Lung (tissue), 12 donors: Measurements from ENCODE around the gene CHN2. TPM values are rescaled to one million over a fixed set of nuclear protein-coding genes. Genes with fewer than 3 reads are reported as not detected.

Source experiments
- ATAC-seq: fragments of 200-7000 bp; cut with Tn5 transposase; one replicate; pipeline ENCODE4 v1.9.1; 2020; ENCODE audit warnings: moderate number of reproducible peaks; ENCODE audit not compliant: insufficient read depth, low FRiP score
- DNase-seq, 3 donors: peaks; one replicate each; pipeline ENCODE4 v3.0.0-alpha.2; 2013 to 2017
- H3K27ac ChIP-seq, 2 donors: one replicate each; pipeline ENCODE4 v1.5.1; 2013; ENCODE audit warnings: mild to moderate bottlenecking in 2 of 2, moderate library complexity in 2 of 2, control low read depth in 1 of 2, inconsistent platforms in 1 of 2, low read depth in 1 of 2, low read length in 1 of 2
- H3K27me3 ChIP-seq, 3 donors: one replicate each; pipeline ENCODE4 v1.5.1; 2013; ENCODE audit warnings: low read length in 2 of 3; ENCODE audit not compliant: control insufficient read depth in 3 of 3, insufficient read depth in 3 of 3
- H3K36me3 ChIP-seq, 4 donors: one replicate each; pipeline ENCODE4 v1.5.1; 2013; ENCODE audit warnings: low read length in 4 of 4, mild to moderate bottlenecking in 1 of 4, moderate library complexity in 1 of 4; ENCODE audit not compliant: control insufficient read depth in 4 of 4, insufficient read depth in 4 of 4
- H3K4me1 ChIP-seq, 5 donors: one replicate each; pipeline ENCODE4 v1.5.1; 2013; ENCODE audit warnings: low read length in 5 of 5, mild to moderate bottlenecking in 2 of 5, moderate library complexity in 1 of 5; ENCODE audit not compliant: control insufficient read depth in 5 of 5, insufficient read depth in 5 of 5
- H3K4me3 ChIP-seq: one replicate; pipeline ENCODE4 v1.5.1; 2013; ENCODE audit warnings: mild to moderate bottlenecking, control low read depth, moderate library complexity
- H3K9ac ChIP-seq, 2 donors: one replicate each; pipeline ENCODE4 v1.5.1; 2013; ENCODE audit warnings: low read length in 2 of 2, control low read depth in 1 of 2; ENCODE audit not compliant: insufficient read depth in 1 of 2
- H3K9me3 ChIP-seq, 4 donors: one replicate each; pipeline ENCODE4 v1.5.1; 2013; ENCODE audit warnings: low read length in 3 of 4, mild to moderate bottlenecking in 1 of 4, moderate library complexity in 1 of 4; ENCODE audit not compliant: control insufficient read depth in 4 of 4, insufficient read depth in 3 of 4
- WGBS, 2 donors: extraction: QIAGEN DNeasy Blood & Tissue Kit; methylation state at CpG; one replicate each; pipeline ENCODE4 v1.1.7; 2013; 5-methylcytosine and 5-hydroxymethylcytosine counted together
- polyA plus RNA-seq, 2 donors: library from polyadenylated mRNA; stranded (reverse); fragments of 200-250 nt; gene quantifications; one replicate each; pipeline ENCODE4 v1.2.1, GENCODE V29; 2013
- total RNA-seq, 2 donors: library from RNA; depleted of rRNA in 1 of 2; stranded (reverse); fragments of >200 nt in 1 of 2; gene quantifications; one replicate each; pipeline ENCODE4 v1.2.1, GENCODE V29; 2014 to 2021
- TF ChIP-seq, protein P1 (sequence below): IDR thresholded peaks from 2 replicates; pipeline ENCODE4 v1.5.1; 2012; ENCODE audit warnings: mild to moderate bottlenecking; ENCODE audit errors: control extremely low read depth, extremely low read depth
- donor health status: control.
- donor health status: control.
- donor health status: Bipolar disorder and iron deficiency.
- donor health status: healthy.
- donor health status: DM: yes; HTN: yes; CAD: no.

The CHN2 gene
- total and polyA plus RNA-seq, 4 donors, result 3.2 to 11.0 (median 6.7) TPM

DNA sequence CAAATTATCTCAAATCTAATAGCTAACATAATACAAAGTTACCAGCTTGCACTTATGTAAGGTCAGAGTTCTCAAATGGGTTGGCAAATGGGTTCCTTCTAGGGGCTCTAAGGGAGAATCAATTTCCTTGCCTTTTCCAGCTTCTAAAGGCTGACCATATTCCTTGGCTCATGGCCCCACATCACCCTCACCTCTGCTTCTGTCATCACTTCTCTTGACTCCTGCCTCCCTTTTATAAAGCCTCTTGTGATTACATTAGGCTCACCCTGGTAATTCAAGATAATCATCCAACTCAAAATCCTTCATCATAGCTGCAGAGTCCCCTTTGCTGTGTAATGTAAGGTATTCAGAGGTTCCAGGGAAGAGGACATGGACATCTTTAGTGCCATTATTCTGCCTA, 42.1 kb downstream of the CHN2 start:
- no peaks in the 10 kb centered on the region for H3K27me3 ChIP-seq
- no peak overlapping the region for H3K27ac ChIP-seq
- ATAC-seq (no peak), DNase-seq (no peak)
- no peak overlapping the region for H3K4me3 ChIP-seq
- H3K9me3 ChIP-seq, result no peaks in the 10 kb centered on the region
- no peak overlapping the region for H3K9ac ChIP-seq
- peaks cover 0 to 6% (median 0%) of the 10 kb centered on the region in 5 donors for H3K4me1 ChIP-seq
- TF ChIP-seq, protein P1, sequence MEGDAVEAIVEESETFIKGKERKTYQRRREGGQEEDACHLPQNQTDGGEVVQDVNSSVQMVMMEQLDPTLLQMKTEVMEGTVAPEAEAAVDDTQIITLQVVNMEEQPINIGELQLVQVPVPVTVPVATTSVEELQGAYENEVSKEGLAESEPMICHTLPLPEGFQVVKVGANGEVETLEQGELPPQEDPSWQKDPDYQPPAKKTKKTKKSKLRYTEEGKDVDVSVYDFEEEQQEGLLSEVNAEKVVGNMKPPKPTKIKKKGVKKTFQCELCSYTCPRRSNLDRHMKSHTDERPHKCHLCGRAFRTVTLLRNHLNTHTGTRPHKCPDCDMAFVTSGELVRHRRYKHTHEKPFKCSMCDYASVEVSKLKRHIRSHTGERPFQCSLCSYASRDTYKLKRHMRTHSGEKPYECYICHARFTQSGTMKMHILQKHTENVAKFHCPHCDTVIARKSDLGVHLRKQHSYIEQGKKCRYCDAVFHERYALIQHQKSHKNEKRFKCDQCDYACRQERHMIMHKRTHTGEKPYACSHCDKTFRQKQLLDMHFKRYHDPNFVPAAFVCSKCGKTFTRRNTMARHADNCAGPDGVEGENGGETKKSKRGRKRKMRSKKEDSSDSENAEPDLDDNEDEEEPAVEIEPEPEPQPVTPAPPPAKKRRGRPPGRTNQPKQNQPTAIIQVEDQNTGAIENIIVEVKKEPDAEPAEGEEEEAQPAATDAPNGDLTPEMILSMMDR, result no peak
- H3K36me3 ChIP-seq, result no peaks in the 10 kb centered on the region

DNA sequence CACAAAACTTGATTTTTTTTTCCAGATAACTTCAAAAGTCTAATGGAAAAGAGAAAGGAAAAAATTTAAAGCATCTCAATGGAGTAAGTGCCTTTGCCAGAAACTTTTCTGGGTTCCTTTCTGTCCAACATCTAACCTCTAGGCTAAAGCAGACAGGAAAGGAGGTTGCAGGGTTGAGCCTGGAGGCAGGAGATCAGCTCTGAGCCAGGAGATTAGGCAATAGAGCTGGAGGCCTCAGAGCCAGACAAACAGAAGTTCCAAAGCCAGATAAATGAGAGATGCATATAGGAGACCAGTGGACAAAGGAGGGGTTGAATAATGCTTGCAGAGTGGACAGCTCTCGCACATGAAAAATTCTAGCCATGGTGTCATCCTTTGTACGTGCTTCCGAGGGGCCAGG, 42.9 kb downstream of the CHN2 start:
- no peaks in the 10 kb centered on the region for H3K36me3 ChIP-seq
- TF ChIP-seq, protein P1, result no peak
- H3K4me1 ChIP-seq, result peaks cover 0 to 6% (median 0%) of the 10 kb centered on the region in 5 donors
- no peak overlapping the region for H3K27ac ChIP-seq
- H3K27me3 ChIP-seq, result no peaks in the 10 kb centered on the region
- H3K9me3 ChIP-seq, result no peaks in the 10 kb centered on the region
- WGBS, 2 donors, result 81 to 89% methylated on average over 3 of the region's 3 CpGs
- ATAC-seq (no peak), DNase-seq (no peak)
- no peak overlapping the region for H3K4me3 ChIP-seq
- no peak overlapping the region for H3K9ac ChIP-seq

DNA sequence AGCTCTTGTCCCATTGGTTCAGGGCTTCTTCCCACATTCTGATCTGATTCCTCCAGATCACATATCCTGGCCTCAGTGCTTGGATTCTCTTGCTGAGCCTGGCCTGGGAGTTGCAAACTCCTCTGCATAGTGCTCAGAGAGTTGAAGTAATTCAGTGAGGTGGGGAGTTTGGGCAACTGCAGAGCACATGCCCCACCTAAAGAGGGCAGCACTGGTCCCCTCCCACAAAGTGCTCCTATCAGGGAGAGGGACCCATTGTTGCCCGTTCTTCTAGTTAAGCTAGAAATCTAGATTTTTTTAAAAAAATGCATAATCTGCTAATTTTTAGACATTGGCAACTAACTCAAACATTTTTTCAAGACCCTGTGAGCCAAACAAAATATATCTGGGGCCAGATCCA, 45.1 kb downstream of the CHN2 start:
- Histone ChIP-seq H3K4me1 (peaks cover 0 to 10% (median 0%) of the 10 kb centered on the region in 5 donors), H3K4me3 (no peak overlapping the region), H3K9me3 (no peaks in the 10 kb centered on the region), H3K27ac (no peak overlapping the region), H3K36me3 (no peaks in the 10 kb centered on the region), H3K9ac (no peak overlapping the region), H3K27me3 (no peaks in the 10 kb centered on the region)
- TF ChIP-seq, protein P1, result no peak
- DNase-seq (no peak), ATAC-seq (no peak)
- 77 to 92% methylated on average over 1 of the region's 1 CpG for WGBS, 2 donors

DNA sequence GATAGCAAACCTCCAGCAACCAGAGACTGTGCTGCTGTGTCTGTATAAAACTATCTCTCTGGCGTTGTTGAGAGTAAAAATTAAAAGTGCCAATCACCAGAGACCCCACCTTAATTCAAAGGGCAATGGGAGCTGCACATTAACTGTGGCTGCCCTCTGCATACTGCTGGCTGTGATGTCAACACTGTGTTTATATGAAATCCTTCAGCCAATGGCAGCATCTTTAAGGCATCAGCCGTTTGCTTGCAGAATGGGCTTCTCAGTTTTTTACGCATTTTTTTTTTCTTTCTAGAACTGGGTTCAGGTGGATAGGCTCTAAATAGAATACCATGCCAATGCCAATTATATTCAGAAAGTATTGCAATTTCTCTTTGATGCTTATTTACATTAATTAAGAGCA, 47.7 kb downstream of the CHN2 start:
- Histone ChIP-seq H3K4me1 (peaks cover 0 to 4% (median 0%) of the 10 kb centered on the region in 5 donors), H3K36me3 (no peaks in the 10 kb centered on the region), H3K27me3 (no peaks in the 10 kb centered on the region), H3K27ac (no peak overlapping the region), H3K9me3 (peaks cover 0 to 2% (median 0%) of the 10 kb centered on the region in 4 donors), H3K4me3 (no peak overlapping the region), H3K9ac (no peak overlapping the region)
- WGBS, 2 donors, result 77 to 85% methylated on average over 3 of the region's 3 CpGs
- no peak for DNase-seq
- ATAC-seq, result no peak
- TF ChIP-seq, protein P1, result no peak
